HEK293 (cell line): ENCODE data around the gene PRSS3.

Source experiments
- CTCF ChIA-PET: fragments of 350-600 bp; formaldehyde crosslinking; extraction: SDS; loops from one replicate; lab custom pipeline; 2021; ENCODE audit warnings: antibody characterized with exemption; lab: Yijun Ruan, JAX
- POLR2A ChIA-PET: fragments of 300-600 bp; formaldehyde crosslinking; extraction: SDS; loops from one replicate; lab custom pipeline; 2020; ENCODE audit warnings: antibody characterized with exemption, inconsistent platforms; lab: Yijun Ruan, JAX
- H3K27ac ChIP-seq: fragments of 200-500 bp; sonication (Bioruptor generic); 2 replicates; pipeline ENCODE4 v1.5.1; 2014; ENCODE audit warnings: low read depth, low read length, control low read depth, inconsistent platforms; ENCODE audit errors: extremely low read depth
- H3K36me3 ChIP-seq, 2 experiments: fragments of 200-500 bp in 1 of 2; sonication (Bioruptor generic) in 1 of 2; 1 replicate in 1 of 2; 2 replicates in 1 of 2; pipeline ENCODE4 v1.5.1; 2014 to 2017; ENCODE audit warnings: inconsistent platforms in 2 of 2, low read length in 2 of 2; ENCODE audit not compliant: control insufficient read depth in 2 of 2, insufficient read depth in 1 of 2
- H3K4me1 ChIP-seq: fragments of 200-500 bp; sonication (Bioruptor generic); 2 replicates; pipeline ENCODE4 v1.5.1; 2014; ENCODE audit warnings: mild to moderate bottlenecking, low read length, inconsistent platforms; ENCODE audit not compliant: control insufficient read depth, insufficient read depth
- H3K4me3 ChIP-seq: 2 replicates; pipeline ENCODE4 v1.5.1; 2011; ENCODE audit warnings: low read depth, mild to moderate bottlenecking, control low read depth, low read length, moderate library complexity
- H3K9me3 ChIP-seq: fragments of 200-500 bp; sonication (Bioruptor generic); 2 replicates; pipeline ENCODE4 v1.5.1; 2014; ENCODE audit warnings: low read depth, low read length, inconsistent platforms; ENCODE audit not compliant: control insufficient read depth, insufficient read depth
- ELK4 ChIP-seq: IDR thresholded peaks from 2 replicates; pipeline ENCODE4 v1.6.1; 2011; ENCODE audit warnings: mild to moderate bottlenecking, low read depth, low read length, borderline replicate concordance
- GLI4 ChIP-seq: fragments of 450-650 bp; formaldehyde crosslinking; IDR thresholded peaks from 2 replicates; pipeline ENCODE4 v1.5.1; 2016; ENCODE audit warnings: missing biosample characterization, missing genetic modification characterization
- HOXA7 ChIP-seq: sonication (generic); formaldehyde crosslinking; IDR thresholded peaks from 2 replicates; pipeline ENCODE4 v1.8.1; 2022; ENCODE audit warnings: missing genetic modification reagents, borderline replicate concordance
- HOXD13 ChIP-seq: sonication (generic); formaldehyde crosslinking; IDR thresholded peaks from 2 replicates; pipeline ENCODE4 v1.8.0; 2022; ENCODE audit warnings: missing genetic modification reagents, borderline replicate concordance
- PATZ1 ChIP-seq: fragments of 450-650 bp; formaldehyde crosslinking; IDR thresholded peaks from 2 replicates; pipeline ENCODE4 v1.5.1; 2016; ENCODE audit warnings: missing biosample characterization, missing genetic modification characterization
- SCRT2 ChIP-seq: fragments of 450-650 bp; formaldehyde crosslinking; IDR thresholded peaks from 2 replicates; pipeline ENCODE4 v1.5.1; 2016; ENCODE audit warnings: missing biosample characterization, missing genetic modification characterization
- SP7 ChIP-seq: fragments of 450-650 bp; formaldehyde crosslinking; IDR thresholded peaks from 2 replicates; pipeline ENCODE4 v1.5.1; 2016; ENCODE audit warnings: missing biosample characterization, missing genetic modification characterization
- ZBTB21 ChIP-seq: fragments of 450-650 bp; formaldehyde crosslinking; IDR thresholded peaks from 2 replicates; pipeline ENCODE4 v1.5.1; 2017; ENCODE audit warnings: missing biosample characterization, missing genetic modification characterization
- ZFP3 ChIP-seq: fragments of 450-650 bp; formaldehyde crosslinking; IDR thresholded peaks from 2 replicates; pipeline ENCODE4 v1.5.1; 2016; ENCODE audit warnings: low read depth, missing biosample characterization, missing genetic modification characterization
- ZFP37 ChIP-seq: fragments of 450-650 bp; formaldehyde crosslinking; IDR thresholded peaks from 2 replicates; pipeline ENCODE4 v1.5.1; 2016; ENCODE audit warnings: missing biosample characterization, missing genetic modification characterization
- ZFP41 ChIP-seq: fragments of 450-650 bp; formaldehyde crosslinking; IDR thresholded peaks from 2 replicates; pipeline ENCODE4 v1.5.1; 2016; ENCODE audit warnings: missing biosample characterization, missing genetic modification characterization, borderline replicate concordance
- ZNF146 ChIP-seq: fragments of 450-650 bp; formaldehyde crosslinking; IDR thresholded peaks from 2 replicates; pipeline ENCODE4 v1.5.1; 2016; ENCODE audit warnings: missing biosample characterization, missing genetic modification characterization
- ZNF157 ChIP-seq: fragments of 450-650 bp; formaldehyde crosslinking; IDR thresholded peaks from 2 replicates; pipeline ENCODE4 v1.5.1; 2016; ENCODE audit warnings: missing biosample characterization, missing genetic modification characterization
- ZNF18 ChIP-seq: fragments of 450-650 bp; formaldehyde crosslinking; IDR thresholded peaks from 2 replicates; pipeline ENCODE4 v1.5.1; 2016; ENCODE audit warnings: missing biosample characterization, missing genetic modification characterization
- ZNF214 ChIP-seq: fragments of 450-650 bp; formaldehyde crosslinking; IDR thresholded peaks from 2 replicates; pipeline ENCODE4 v1.5.1; 2017; ENCODE audit warnings: missing biosample characterization, mild to moderate bottlenecking, missing genetic modification characterization, borderline replicate concordance
- ZNF223 ChIP-seq: fragments of 450-650 bp; formaldehyde crosslinking; IDR thresholded peaks from 2 replicates; pipeline ENCODE4 v1.5.1; 2016; ENCODE audit warnings: missing biosample characterization, missing genetic modification characterization
- ZNF335 ChIP-seq: fragments of 450-650 bp; formaldehyde crosslinking; conservative IDR thresholded peaks from 2 replicates; pipeline ENCODE4 v1.5.1; 2016; ENCODE audit warnings: missing biosample characterization, missing genetic modification characterization
- ZNF639 ChIP-seq: fragments of 450-650 bp; formaldehyde crosslinking; IDR thresholded peaks from 2 replicates; pipeline ENCODE4 v1.5.1; 2016; ENCODE audit warnings: missing biosample characterization, missing genetic modification characterization
- ZNF654 ChIP-seq: fragments of 450-650 bp; formaldehyde crosslinking; IDR thresholded peaks from 2 replicates; pipeline ENCODE4 v1.5.1; 2016; ENCODE audit warnings: low read depth, missing biosample characterization, missing genetic modification characterization
- ZNF791 ChIP-seq: fragments of 450-650 bp; formaldehyde crosslinking; IDR thresholded peaks from 2 replicates; pipeline ENCODE4 v1.5.1; 2016; ENCODE audit warnings: missing biosample characterization, missing genetic modification characterization
- ZSCAN5A ChIP-seq: fragments of 450-650 bp; formaldehyde crosslinking; IDR thresholded peaks from 2 replicates; pipeline ENCODE4 v1.5.1; 2016; ENCODE audit warnings: missing biosample characterization, missing genetic modification characterization
- TF ChIP-seq, protein P1 (sequence below): fragments of 450-650 bp; formaldehyde crosslinking; IDR thresholded peaks from 2 replicates; pipeline ENCODE4 v1.5.1; 2016; ENCODE audit warnings: missing biosample characterization, missing genetic modification characterization
- TF ChIP-seq, protein P2 (sequence below): fragments of 450-650 bp; formaldehyde crosslinking; IDR thresholded peaks from 2 replicates; pipeline ENCODE4 v1.5.1; 2017; ENCODE audit warnings: missing biosample characterization, missing genetic modification characterization

Gene PRSS3

GRCh38 chr9:33813712-33814641 is 18.6 kb downstream of the PRSS3 start:
- TF ChIP-seq HOXA7 (CRISPR knock-in tag) (no peak), PATZ1 (no peak), ZNF18 (tag by site-specific recombination) (no peak), ELK4 (no peak), ZFP37 (tag by site-specific recombination) (no peak), SCRT2 (tag by site-specific recombination) (peak; percentile 42; the same call in 1 of the 2 replicates), ZNF335 (peak; percentile 41; the same call in 1 of the 2 replicates), ZNF214 (tag by site-specific recombination) (no peak), ZNF654 (tag by site-specific recombination) (peak; percentile 21), ZNF639 (tag by site-specific recombination) (no peak), ZNF791 (tag by site-specific recombination) (no peak)
- TF ChIP-seq, protein P1, sequence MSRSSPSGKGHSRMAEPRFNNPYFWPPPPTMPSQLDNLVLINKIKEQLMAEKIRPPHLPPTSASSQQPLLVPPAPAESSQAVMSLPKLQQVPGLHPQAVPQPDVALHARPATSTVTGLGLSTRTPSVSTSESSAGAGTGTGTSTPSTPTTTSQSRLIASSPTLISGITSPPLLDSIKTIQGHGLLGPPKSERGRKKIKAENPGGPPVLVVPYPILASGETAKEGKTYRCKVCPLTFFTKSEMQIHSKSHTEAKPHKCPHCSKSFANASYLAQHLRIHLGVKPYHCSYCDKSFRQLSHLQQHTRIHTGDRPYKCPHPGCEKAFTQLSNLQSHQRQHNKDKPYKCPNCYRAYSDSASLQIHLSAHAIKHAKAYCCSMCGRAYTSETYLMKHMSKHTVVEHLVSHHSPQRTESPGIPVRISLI (tag by site-specific recombination): 0 out of 2 replicates have a peak, but pooled peaks have one; percentile 67
- POLR2A ChIA-PET: interaction anchor here (0.5 to 1.4 kb wide), 8 partner anchors 21 to 234 kb away, joined by 3 to 6 read pairs (median 4); partner anchors contain the start of gene UBAP2
- no peak overlapping the region for H3K4me3 ChIP-seq
- CTCF ChIA-PET: interaction anchor here (0.5 to 3.7 kb wide), 50 partner anchors 8 to 531 kb away, joined by 3 to 27 read pairs (median 5); no protein-coding TSS in a partner anchor
- no peaks in the 10 kb centered on the region for H3K9me3 ChIP-seq
- no peaks in the 10 kb centered on the region for H3K4me1 ChIP-seq
- H3K36me3 ChIP-seq: no peaks in the 10 kb centered on the region
- no peak overlapping the region for H3K27ac ChIP-seq

DNA sequence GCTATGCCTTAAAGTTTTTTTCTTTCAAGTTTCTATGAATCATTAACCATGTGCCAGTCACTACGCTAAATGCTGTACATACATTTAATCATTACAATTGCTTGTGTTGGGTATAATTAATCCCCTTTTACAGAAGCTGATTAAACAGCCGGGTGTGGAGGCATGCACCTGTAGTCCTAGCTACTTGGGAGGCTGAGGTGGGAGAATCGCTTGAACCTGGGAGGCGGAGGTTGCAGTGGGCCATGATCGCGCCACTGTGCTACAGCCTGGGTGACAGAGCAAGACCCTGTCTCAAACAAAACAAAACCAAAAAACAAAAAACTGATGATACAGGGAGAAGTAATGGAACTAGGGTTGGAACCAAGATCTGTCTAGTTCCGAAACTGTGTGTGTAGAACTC is 20.4 kb downstream of the PRSS3 start:
- Histone ChIP-seq H3K4me1 (peaks cover 2% of the 10 kb centered on the region; the same call in 1 of the 2 replicates), H3K4me3 (no peak overlapping the region)
- POLR2A ChIA-PET: no interaction called here
- no peak for TF ChIP-seq ZSCAN5A
- TF ChIP-seq HOXD13: no peak
- TF ChIP-seq, protein P2, sequence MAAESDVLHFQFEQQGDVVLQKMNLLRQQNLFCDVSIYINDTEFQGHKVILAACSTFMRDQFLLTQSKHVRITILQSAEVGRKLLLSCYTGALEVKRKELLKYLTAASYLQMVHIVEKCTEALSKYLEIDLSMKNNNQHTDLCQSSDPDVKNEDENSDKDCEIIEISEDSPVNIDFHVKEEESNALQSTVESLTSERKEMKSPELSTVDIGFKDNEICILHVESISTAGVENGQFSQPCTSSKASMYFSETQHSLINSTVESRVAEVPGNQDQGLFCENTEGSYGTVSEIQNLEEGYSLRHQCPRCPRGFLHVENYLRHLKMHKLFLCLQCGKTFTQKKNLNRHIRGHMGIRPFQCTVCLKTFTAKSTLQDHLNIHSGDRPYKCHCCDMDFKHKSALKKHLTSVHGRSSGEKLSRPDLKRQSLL: no peak
- no peak for TF ChIP-seq ZBTB21
- TF ChIP-seq ZNF223 (tag by site-specific recombination): no peak
- no peak for TF ChIP-seq ZNF157 (tag by site-specific recombination)
- no peak for TF ChIP-seq ZFP41
- TF ChIP-seq GLI4 (tag by site-specific recombination): no peak
- TF ChIP-seq ZNF146: no peak
- no peak for TF ChIP-seq ZFP3 (tag by site-specific recombination)
- no peak for TF ChIP-seq SP7 (tag by site-specific recombination)

More for the DNA sequence above, 20.4 kb downstream of the PRSS3 start:
- Histone ChIP-seq H3K9me3 (no peaks in the 10 kb centered on the region), H3K27ac (no peak overlapping the region), H3K36me3 (no peaks in the 10 kb centered on the region)
- CTCF ChIA-PET: interaction anchor here (0.6 to 3.7 kb wide), 6 partner anchors 34 to 109 kb away, joined by 3 to 27 read pairs (median 6); no protein-coding TSS in a partner anchor
